C4-2B (cell line): Measurements from ENCODE around the gene NWD2.

Experiments used
- H3K27ac ChIP-seq: fragments of 450-650 bp; 2 replicates; pipeline ENCODE4 v1.5.1; 2017
- ZFX ChIP-seq: fragments of 450-650 bp; IDR thresholded peaks from 2 replicates; pipeline ENCODE4 v1.6.1; 2017
- TF ChIP-seq, protein P1 (sequence below): fragments of 450-650 bp; conservative IDR thresholded peaks from 2 replicates; pipeline ENCODE4 v1.5.1; 2017; ENCODE audit warnings: mild to moderate bottlenecking

The NWD2 gene

DNA sequence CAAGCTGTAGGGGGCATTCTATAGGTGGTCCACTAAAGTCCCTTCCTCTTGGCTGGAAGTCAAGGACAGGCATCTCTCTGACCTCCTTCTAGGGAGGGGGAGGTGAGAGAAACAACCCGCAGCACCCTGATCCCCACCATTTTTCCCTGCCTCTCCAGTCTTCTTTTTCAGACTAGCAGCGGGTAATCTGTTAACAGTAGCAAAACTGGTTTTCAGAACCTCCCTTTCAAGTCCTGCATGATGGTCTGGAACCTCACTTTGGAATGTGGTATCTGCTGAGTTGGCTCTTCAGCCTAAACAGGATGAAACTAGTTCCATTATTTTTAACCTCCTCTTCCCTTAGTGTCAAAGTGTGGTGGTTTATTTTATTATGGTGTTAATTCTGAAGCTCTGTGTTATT, 196.0 kb downstream of the NWD2 start:
- no peak overlapping the region for H3K27ac ChIP-seq
- TF ChIP-seq, protein P1, sequence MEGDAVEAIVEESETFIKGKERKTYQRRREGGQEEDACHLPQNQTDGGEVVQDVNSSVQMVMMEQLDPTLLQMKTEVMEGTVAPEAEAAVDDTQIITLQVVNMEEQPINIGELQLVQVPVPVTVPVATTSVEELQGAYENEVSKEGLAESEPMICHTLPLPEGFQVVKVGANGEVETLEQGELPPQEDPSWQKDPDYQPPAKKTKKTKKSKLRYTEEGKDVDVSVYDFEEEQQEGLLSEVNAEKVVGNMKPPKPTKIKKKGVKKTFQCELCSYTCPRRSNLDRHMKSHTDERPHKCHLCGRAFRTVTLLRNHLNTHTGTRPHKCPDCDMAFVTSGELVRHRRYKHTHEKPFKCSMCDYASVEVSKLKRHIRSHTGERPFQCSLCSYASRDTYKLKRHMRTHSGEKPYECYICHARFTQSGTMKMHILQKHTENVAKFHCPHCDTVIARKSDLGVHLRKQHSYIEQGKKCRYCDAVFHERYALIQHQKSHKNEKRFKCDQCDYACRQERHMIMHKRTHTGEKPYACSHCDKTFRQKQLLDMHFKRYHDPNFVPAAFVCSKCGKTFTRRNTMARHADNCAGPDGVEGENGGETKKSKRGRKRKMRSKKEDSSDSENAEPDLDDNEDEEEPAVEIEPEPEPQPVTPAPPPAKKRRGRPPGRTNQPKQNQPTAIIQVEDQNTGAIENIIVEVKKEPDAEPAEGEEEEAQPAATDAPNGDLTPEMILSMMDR, result no peak
- no peak for TF ChIP-seq ZFX

DNA sequence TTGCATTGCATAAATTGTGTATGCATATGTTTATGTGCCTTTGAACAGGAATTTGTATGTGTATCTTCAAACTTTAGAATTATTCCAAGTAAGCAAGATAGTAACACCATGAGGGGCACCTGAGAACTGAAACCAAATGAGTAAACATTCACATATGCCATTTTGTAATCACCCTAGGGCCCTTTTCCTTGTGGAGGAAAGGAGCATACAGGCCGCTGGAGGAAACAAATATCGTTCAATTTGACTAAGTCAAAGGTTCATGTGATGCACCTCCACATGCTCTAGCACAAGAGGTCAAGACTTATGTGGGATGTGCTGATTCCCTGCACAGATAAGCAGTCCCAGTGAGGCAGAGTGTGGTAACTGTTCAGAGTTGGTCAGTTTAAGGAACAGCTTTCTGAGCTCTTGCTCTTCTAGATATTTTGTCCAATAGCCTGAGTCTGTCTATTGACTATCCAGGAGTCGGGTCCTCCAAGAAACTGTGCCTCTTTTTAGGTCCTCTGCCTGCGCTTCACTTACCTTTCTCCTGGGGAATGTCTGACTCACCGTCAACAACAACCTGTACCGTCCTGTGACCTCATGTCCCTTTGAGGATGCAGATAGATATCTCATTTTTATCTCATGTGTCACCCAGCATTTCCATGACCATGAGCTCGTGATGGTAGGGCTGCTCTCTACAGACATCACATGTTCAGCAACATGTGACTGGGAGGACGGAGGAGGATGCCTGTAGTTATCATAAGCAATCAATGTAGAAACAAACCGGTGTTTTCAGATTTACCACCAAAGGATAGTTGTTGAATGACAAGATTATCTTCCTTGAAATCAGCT, 196.9 kb downstream of the NWD2 start:
- H3K27ac ChIP-seq, result no peak overlapping the region
- TF ChIP-seq ZFX, result no peak
- TF ChIP-seq, protein P1, result no peak

DNA sequence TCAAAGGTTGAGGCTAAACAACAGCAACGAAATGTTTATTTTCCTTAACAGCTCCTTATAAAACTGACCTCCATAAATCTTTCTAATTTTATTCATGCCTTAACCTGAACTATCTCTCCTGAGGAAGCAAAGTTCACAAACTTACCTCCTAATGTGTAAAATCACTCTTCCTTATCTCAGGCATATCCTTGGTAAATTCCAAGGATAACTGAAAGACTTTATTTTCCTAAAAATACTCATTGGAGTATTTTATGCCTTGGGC, 197.4 kb downstream of the NWD2 start:
- no peak for TF ChIP-seq ZFX
- TF ChIP-seq, protein P1, result no peak
- no peak overlapping the region for H3K27ac ChIP-seq

DNA sequence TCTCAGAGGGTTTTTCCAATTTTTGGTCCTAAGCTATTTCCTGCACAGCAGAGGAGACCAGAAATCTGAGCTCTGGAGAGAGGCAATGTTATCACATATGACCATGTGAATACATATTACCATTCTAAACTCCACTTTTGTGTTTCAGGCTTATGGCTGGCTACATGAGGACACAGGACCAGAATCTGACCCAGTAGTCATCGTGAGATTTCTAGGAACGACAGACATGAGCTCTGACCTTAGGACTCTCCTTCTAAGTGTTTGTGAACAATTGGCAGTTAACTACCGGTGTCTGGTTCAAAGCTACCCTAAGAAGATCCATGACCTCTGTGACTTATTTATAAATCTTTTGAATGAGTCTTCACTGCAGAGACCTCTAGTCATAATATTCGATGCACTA, 198.6 kb downstream of the NWD2 start:
- no peak overlapping the region for H3K27ac ChIP-seq
- no peak for TF ChIP-seq ZFX
- TF ChIP-seq, protein P1, result no peak

DNA sequence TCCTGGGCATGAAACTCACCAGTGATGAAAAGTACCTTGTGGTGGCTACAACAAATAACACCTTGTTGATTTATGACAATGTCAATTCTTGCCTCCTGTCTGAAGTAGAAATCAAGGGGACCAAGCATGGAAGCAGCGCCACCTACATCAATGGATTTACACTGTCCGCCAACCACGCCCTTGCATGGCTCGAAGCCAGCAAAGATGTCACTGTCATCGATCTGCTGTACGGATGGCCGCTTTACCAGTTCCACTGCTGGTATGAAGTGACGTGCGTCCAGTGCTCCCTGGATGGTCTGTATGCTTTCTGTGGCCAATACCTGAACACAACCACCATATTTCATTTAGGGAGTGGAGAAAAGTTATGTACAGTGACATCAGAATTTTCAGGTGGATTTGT, 200.5 kb downstream of the NWD2 start:
- TF ChIP-seq ZFX, result no peak
- TF ChIP-seq, protein P1, result no peak
- H3K27ac ChIP-seq, result no peak overlapping the region

DNA sequence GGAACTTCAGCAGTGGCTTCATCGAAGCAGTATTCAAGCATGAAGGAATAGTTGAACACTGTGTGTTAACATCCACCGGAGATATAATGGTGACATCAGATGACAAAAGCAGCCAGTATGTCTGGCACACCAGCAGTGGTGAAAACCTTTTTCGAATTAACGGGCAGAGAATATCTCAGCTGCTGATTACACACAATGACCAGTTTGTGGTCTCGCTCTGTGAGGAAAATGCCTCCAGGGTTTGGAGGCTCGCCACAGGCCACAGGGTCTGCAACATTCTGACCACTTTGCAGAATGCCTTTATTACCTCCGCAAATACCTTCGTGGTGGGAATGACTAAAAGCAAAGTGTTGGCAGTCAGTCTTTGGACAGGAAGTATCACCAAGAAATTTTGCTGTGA, 201.5 kb downstream of the NWD2 start:
- TF ChIP-seq ZFX, result no peak
- TF ChIP-seq, protein P1, result no peak
- no peak overlapping the region for H3K27ac ChIP-seq

DNA sequence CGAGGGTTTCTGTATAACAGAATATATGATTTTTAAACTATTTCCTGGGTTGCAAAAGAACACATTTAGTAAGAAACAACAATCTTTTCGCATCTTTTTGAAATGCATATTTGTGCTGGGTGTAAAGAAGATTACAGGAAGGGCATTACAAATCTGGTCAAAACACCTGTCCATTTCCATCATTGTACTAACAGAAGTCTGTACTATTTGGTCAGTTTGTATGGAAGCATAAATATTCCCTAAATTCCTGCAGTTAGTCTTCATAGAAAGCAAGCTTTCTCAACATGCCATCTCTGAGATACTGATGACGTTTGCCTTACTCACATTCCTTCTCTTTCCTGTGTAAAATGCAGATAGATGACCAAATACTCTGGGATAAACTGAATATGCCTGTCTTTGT, 203.3 kb downstream of the NWD2 start:
- TF ChIP-seq ZFX, result no peak
- TF ChIP-seq, protein P1, result no peak
- no peak overlapping the region for H3K27ac ChIP-seq
